Measurements from ENCODE around the gene NUDT22. TPM values are rescaled to one million over a fixed set of nuclear protein-coding genes. Genes with fewer than 3 reads are reported as not detected.

The NUDT22 gene
- total and polyA plus RNA-seq, 2 of the 4 experiments (the other 2 are of a cell fraction), result 21.3 to 44.6 TPM

DNA sequence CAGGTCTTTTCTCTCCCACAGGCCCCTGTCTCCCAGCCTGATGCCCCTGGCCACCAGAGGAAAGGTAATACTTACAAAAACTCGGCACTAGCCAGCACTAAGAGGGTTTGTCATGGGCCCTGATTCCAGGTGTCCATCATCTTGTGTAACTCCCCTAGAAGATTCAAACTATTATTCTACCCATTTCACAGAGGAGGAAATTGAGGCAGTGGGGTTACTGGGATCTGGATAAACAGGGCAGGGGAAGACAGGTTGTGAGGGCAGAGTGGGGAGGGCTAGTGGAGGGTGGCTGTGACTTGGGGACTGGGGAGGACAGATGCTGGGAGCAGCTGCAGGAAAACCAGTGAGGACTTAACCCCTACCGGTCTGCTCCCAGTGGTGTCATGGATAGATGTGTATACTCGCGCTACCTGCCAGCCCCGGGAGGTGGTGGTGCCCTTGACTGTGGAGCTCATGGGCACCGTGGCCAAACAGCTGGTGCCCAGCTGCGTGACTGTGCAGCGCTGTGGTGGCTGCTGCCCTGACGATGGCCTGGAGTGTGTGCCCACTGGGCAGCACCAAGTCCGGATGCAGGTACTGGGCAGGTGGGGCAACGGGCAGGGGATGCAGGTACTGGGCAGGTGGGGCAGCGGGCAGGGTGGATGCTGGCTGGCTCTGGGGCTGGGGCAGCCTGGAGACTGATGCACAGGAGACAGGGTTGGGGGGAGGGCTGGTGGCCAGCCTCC lies 9.5 kb downstream of the NUDT22 start (continued):
- TF ChIP-seq RAD21 (IDR thresholded peaks at IDR 0.05; ENCODE audit: low read length), result no peak

DNA sequence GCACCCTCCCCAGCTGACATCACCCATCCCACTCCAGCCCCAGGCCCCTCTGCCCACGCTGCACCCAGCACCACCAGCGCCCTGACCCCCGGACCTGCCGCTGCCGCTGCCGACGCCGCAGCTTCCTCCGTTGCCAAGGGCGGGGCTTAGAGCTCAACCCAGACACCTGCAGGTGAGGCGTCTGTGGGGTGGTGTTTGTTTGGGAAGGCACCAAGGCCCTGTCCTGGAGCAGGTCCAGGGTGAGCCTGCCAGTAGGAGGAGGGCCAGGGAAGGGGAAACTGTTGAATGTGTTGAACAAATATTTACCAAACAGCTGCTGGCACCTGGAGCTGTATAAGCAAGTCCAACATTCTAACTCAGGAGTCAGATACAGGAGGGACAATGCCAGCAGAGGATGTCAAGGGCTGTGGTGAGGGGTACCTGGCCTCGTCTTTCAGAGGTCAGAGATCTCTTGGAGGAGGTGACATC lies 11.4 kb downstream of the NUDT22 start:
- ChIA-PET CTCF (no interaction called here), POLR2A (ENCODE audit: unreplicated experiment) (no interaction called here)
- dilution Hi-C loops (cut with HindIII; ENCODE audit: low sequenced_read_pairs, unreplicated experiment) (no loop called here), in situ Hi-C loops (cut with MboI; ENCODE audit: low sequenced_read_pairs) (no loop called here), intact Hi-C loops (cut with micrococcal nuclease) (no loop called here)
- Histone ChIP-seq H2BK5ac (ENCODE audit: low read depth, low read length, poor library complexity, severe bottlenecking) (no peak overlapping the region), H4K5ac (ENCODE audit: low read depth, low read length) (no peak overlapping the region), H2BK15ac (ENCODE audit: low read depth, low read length) (no peak overlapping the region), H3K79me1 (ENCODE audit: low read depth in 1 of 2, low read length in 2 of 2) (peaks cover 26 to 47% of the 10 kb centered on the region in 2 experiments; a peak in 3 of 4 replicates), H3K27ac (ENCODE audit: insufficient read depth, low read length) (no peak overlapping the region), H3K36me3 (ENCODE audit: control insufficient read depth, insufficient read depth, low read length) (peaks cover 19% of the 10 kb centered on the region), H3K9me1 (ENCODE audit: insufficient read depth, low read length) (peaks cover 13% of the 10 kb centered on the region), H2BK20ac (ENCODE audit: low read depth, low read length) (no peak overlapping the region), H3K4me1 (ENCODE audit: control insufficient read depth, insufficient read depth, low read length) (peaks cover 16% of the 10 kb centered on the region), H3K23ac (ENCODE audit: low read depth, low read length) (no peak overlapping the region), H3K4ac (ENCODE audit: low read depth, low read length) (no peak overlapping the region), H3K4me3 (ENCODE audit: insufficient read depth, low read depth, low read length) (no peak overlapping the region), H3K9me3 (ENCODE audit: control insufficient read depth, insufficient read depth, low read length) (no peaks in the 10 kb centered on the region), H2AFZ (replicated peaks; ENCODE audit: low read length, poor library complexity) (no peak overlapping the region), H3K9ac (ENCODE audit: low read depth, low read length) (no peak overlapping the region), H4K8ac (ENCODE audit: low read depth in 2 of 2, low read length in 2 of 2) (no peak overlapping the region), H2BK120ac (ENCODE audit: low read depth, low read length) (no peak overlapping the region), H2AK5ac (ENCODE audit: low read depth, low read length) (no peak overlapping the region), H3K56ac (ENCODE audit: extremely low read depth, insufficient read depth, low read length) (no peak overlapping the region), H3K14ac (replicated peaks; ENCODE audit: low read depth, low read length) (no peak overlapping the region), H4K91ac (ENCODE audit: insufficient read depth, low read depth, low read length) (no peak overlapping the region), H3K27me3 (ENCODE audit: control insufficient read depth, insufficient read depth, low read length) (no peaks in the 10 kb centered on the region), H3K18ac (ENCODE audit: low read depth, low read length) (no peak overlapping the region), H2AK9ac (replicated peaks; ENCODE audit: low read depth, low read length, poor library complexity) (peak overlapping the region; percentile 51), H3K4me2 (ENCODE audit: low read depth, low read length) (no peak overlapping the region), H4K20me1 (ENCODE audit: insufficient read depth, low read length) (0 out of 2 replicates have a peak, but pooled peaks cover 1% of the 10 kb centered on the region)
- TF ChIP-seq RFX5 (IDR thresholded peaks at IDR 0.05; ENCODE audit: low read depth, low read length), result no peak
- TF ChIP-seq MXI1 (IDR thresholded peaks at IDR 0.05; ENCODE audit: borderline replicate concordance, low read depth, low read length), result no peak
- TF ChIP-seq CHD1 (IDR thresholded peaks at IDR 0.05; ENCODE audit: low read depth, low read length), result no peak
- TF ChIP-seq CEBPB (IDR thresholded peaks at IDR 0.05; ENCODE audit: low read depth, low read length), result no peak
- no peak for TF ChIP-seq POLR2A (IDR thresholded peaks at IDR 0.05; ENCODE audit: low read depth, low read length)
- TF ChIP-seq, protein P1, sequence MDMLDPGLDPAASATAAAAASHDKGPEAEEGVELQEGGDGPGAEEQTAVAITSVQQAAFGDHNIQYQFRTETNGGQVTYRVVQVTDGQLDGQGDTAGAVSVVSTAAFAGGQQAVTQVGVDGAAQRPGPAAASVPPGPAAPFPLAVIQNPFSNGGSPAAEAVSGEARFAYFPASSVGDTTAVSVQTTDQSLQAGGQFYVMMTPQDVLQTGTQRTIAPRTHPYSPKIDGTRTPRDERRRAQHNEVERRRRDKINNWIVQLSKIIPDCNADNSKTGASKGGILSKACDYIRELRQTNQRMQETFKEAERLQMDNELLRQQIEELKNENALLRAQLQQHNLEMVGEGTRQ (IDR thresholded peaks at IDR 0.05; ENCODE audit: low read depth, low read length), result no peak
- TF ChIP-seq, protein P2, sequence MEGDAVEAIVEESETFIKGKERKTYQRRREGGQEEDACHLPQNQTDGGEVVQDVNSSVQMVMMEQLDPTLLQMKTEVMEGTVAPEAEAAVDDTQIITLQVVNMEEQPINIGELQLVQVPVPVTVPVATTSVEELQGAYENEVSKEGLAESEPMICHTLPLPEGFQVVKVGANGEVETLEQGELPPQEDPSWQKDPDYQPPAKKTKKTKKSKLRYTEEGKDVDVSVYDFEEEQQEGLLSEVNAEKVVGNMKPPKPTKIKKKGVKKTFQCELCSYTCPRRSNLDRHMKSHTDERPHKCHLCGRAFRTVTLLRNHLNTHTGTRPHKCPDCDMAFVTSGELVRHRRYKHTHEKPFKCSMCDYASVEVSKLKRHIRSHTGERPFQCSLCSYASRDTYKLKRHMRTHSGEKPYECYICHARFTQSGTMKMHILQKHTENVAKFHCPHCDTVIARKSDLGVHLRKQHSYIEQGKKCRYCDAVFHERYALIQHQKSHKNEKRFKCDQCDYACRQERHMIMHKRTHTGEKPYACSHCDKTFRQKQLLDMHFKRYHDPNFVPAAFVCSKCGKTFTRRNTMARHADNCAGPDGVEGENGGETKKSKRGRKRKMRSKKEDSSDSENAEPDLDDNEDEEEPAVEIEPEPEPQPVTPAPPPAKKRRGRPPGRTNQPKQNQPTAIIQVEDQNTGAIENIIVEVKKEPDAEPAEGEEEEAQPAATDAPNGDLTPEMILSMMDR (conservative IDR thresholded peaks at IDR 0.05; ENCODE audit: low read depth, low read length), result no peak
- TF ChIP-seq MAFK (IDR thresholded peaks at IDR 0.05; ENCODE audit: low read depth, low read length), result no peak
- DNase-seq (no peak), ATAC-seq (ENCODE audit: low read depth) (no peak)
- BruUV-seq (replicated peaks), result no TSS peak
- WGBS, 2 experiments (ENCODE audit: extremely low coverage in 2 of 2, insufficient read length in 1 of 2), result no CpG with 5 or more reads among the region's 12 CpGs

Data from IMR-90 (cell line).